Stomach (tissue), 9 donors: Measurements from ENCODE around the gene FBH1. TPM values are rescaled to one million over a fixed set of nuclear protein-coding genes. Genes with fewer than 3 reads are reported as not detected.
A peak's percentile ranks its signal among the peaks of the same experiment; 100 is the strongest.

Experiments
- DNase-seq, 2 donors: peaks; one replicate each; pipeline versions ENCODE4 v3.0.0 to v3.0.0-alpha.2; 2013 to 2019
- H3K27ac ChIP-seq, 5 donors: fragments of 200-600 bp in 4 of 5; sonication (generic) in 4 of 5; one replicate each; pipeline ENCODE4 v1.5.1; 2013 to 2019; ENCODE audit warnings: mild to moderate bottlenecking in 1 of 5, moderate library complexity in 1 of 5
- H3K27me3 ChIP-seq, 3 donors: fragments of 200-600 bp; sonication (generic); one replicate each; pipeline ENCODE4 v1.5.1; 2017 to 2019; ENCODE audit warnings: mixed run types in 1 of 3
- H3K36me3 ChIP-seq, 4 donors: fragments of 200-600 bp; sonication (generic); 1 replicate in 3 of 4; 2 replicates in 1 of 4; pipeline ENCODE4 v1.5.1; 2016 to 2019
- H3K4me1 ChIP-seq, 4 donors: fragments of 200-600 bp; sonication (generic); one replicate each; pipeline ENCODE4 v1.5.1; 2016 to 2019
- H3K4me3 ChIP-seq, 4 donors: fragments of 200-600 bp; sonication (generic) in 3 of 4; one replicate each; pipeline ENCODE4 v1.5.1; 2016 to 2019; ENCODE audit warnings: mild to moderate bottlenecking in 1 of 4
- H3K9me3 ChIP-seq, 4 donors: fragments of 200-600 bp; sonication (generic); one replicate each; pipeline ENCODE4 v1.5.1; 2016 to 2019
- CTCF ChIP-seq, 7 experiments: fragments of 450-650 bp in 4 of 7; fragments of 200-600 bp in 3 of 7; sonication (generic) in 3 of 7; IDR thresholded peaks; one replicate each; pipeline ENCODE4 v1.5.1; 2016 to 2019; ENCODE audit warnings: antibody characterized with exemption in 7 of 7, control low read depth in 2 of 7, mild to moderate bottlenecking in 1 of 7
- EP300 ChIP-seq: sonication (generic); formaldehyde crosslinking; IDR thresholded peaks from one replicate; pipeline ENCODE4 v1.6.1; 2017; ENCODE audit warnings: antibody characterized with exemption
- POLR2A ChIP-seq, 4 donors: fragments of 450-650 bp; IDR thresholded peaks; one replicate each; pipeline ENCODE4 v1.6.1; 2016; ENCODE audit warnings: antibody characterized with exemption in 4 of 4, control low read depth in 2 of 4, mild to moderate bottlenecking in 1 of 4, moderate library complexity in 1 of 4
- POLR2AphosphoS5 ChIP-seq, 3 donors: sonication (generic); formaldehyde crosslinking; IDR thresholded peaks; one replicate each; pipeline ENCODE4 v1.6.1; 2016; ENCODE audit warnings: antibody characterized with exemption in 3 of 3
- WGBS, 5 donors: extraction: QIAGEN DNeasy Blood & Tissue Kit in 3 of 5; methylation state at CpG; one replicate each; pipeline versions ENCODE4 v1.1.5 to v1.1.7; 2013 to 2018; 5-methylcytosine and 5-hydroxymethylcytosine counted together
- intact Hi-C: fragments of 100-400 bp; cut with DNase I; formaldehyde crosslinking; loops from one replicate; pipeline ENCODE4 v1.15.1; 2023; ENCODE audit warnings: low total_unique reads
- polyA plus RNA-seq, 3 donors: library from polyadenylated mRNA; stranded (reverse); fragments of 200-250 nt; gene quantifications; one replicate each; pipeline ENCODE4 v1.2.3, GENCODE V29; 2013
- total RNA-seq, 5 donors: library from RNA; depleted of rRNA; stranded (reverse); fragments of >200 nt; gene quantifications; one replicate each; pipeline versions ENCODE4 v1.1.0 to v1.2.3, GENCODE V29; 2014 to 2016
- donor health status: healthy with polysubstance abuse.
- donor health status: Bipolar disorder and iron deficiency.
- donor health status: healthy.

Gene FBH1
- total and polyA plus RNA-seq, 8 donors: 38.4 to 192 (median 53.3) TPM

DNA sequence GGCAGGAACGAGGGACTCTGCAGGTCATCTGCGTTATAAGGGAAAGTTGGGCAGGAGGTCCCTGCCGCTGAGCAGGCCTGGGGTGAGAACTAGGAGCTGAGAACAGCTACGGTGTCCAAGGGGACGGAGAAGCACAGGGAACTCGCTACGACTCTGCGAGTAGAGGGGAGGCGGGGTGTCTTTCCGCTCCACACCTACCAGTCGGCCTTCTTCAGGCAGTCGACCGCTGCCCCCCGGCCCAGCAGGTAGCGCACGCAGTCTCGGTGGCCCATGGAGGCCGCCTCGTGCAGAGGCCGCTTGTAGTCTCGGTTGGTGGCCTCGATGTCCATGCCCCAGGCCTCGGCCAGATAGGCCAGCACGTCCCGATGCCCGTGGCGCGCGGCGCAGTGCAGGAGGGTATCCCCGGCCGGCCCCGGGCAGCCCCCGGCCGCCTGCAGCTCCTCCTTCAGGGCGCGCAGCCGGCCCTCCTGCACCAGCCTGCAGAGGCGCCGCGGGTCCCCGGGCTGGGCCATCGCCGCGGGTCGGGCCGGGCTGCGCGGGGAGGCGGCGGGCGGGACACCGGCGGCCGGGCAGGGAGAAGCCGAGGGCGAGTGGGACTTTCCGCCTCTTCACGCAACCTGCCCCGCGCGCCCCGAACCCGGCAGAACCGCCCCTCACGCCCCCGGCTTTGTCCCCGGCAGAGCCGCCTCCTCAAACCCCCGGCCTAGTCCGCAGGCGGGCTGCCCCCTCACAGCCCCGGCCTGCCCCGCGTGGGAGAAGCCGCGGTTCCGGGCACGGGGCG, 1.0 kb upstream of the FBH1 start:
- Histone ChIP-seq H3K27ac (peak overlapping the region; percentile 86 to 97 (median 88)), H3K9me3 (no peaks in the 10 kb centered on the region), H3K4me3 (peak overlapping the region; percentile 80 to 96 (median 92)), H3K4me1 (peaks cover 45 to 77% (median 64%) of the 10 kb centered on the region in 4 donors), H3K36me3 (peaks cover 4 to 25% (median 19%) of the 10 kb centered on the region in 4 donors), H3K27me3 (no peaks in the 10 kb centered on the region)
- peak; percentile 34 to 67 for DNase-seq
- intact Hi-C loops: no loop called here
- TF ChIP-seq CTCF (IDR thresholded peaks at IDR 0.05) (no peak), POLR2A (IDR thresholded peaks at IDR 0.05) (no peak), EP300 (no peak), POLR2AphosphoS5 (IDR thresholded peaks at IDR 0.05) (no peak)
- WGBS, 5 donors: 0 to 1% (median 1%) methylated on average over 36 to 80 of the region's 80 CpGs

DNA sequence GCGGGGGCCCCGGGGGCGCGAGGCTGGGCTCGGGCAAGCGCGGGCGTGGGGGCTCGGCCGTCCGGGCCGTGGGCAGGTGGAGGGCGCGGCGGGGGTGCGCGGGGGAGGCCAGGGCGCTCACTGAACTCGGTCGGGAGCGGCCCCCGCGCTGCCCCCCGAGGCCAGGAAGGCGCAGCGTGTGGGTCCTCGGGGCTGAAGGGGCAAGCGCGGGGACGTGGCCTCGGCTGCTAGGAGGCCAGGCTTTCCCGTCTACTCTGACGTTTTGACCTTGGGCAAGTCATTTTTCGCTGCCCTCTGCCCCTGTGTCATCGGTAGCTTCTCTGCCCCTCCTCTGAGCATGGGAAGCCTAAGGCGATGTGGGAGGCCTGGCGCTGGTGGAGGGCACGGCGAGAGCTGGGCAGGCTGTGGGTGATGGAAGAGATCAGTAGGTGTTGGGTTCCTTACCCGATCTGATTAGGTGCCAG, 441 bp downstream of the FBH1 start:
- peak in 1 of 2 donors; percentile 60 for DNase-seq
- peak overlapping the region; percentile 80 to 96 (median 92) for H3K4me3 ChIP-seq
- no peak for TF ChIP-seq EP300
- TF ChIP-seq CTCF (IDR thresholded peaks at IDR 0.05): no peak
- H3K9me3 ChIP-seq: no peaks in the 10 kb centered on the region
- H3K36me3 ChIP-seq: peaks cover 0 to 26% (median 21%) of the 10 kb centered on the region in 4 donors
- intact Hi-C loops: no loop called here
- whole genome bisulfite sequencing, 5 donors: 0 to 1% (median 0%) methylated on average over 6 to 40 of the region's 40 CpGs
- H3K27ac ChIP-seq: peak overlapping the region; percentile 86 to 97 (median 90)
- no peaks in the 10 kb centered on the region for H3K27me3 ChIP-seq
- peaks cover 42 to 72% (median 63%) of the 10 kb centered on the region in 4 donors for H3K4me1 ChIP-seq

DNA sequence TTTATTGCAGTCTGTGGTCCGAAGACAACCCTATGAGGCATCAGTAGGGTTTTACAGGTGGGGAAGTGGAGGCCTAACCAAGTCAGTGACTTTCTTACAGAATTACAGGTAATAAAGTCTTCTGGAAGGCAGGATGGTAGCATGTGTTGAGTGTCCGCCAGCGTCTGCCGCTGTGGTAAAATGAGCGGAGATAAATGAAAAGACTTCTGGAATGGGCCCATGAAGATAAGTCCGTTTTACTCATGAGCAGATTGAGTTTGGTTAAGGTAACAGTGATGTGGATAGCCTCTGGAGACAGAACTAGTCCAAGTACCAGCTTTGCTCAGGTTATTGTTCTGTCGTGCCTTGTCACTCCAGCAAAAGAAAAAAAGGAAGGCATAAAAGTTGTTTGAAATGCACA, 966 bp downstream of the FBH1 start:
- no peak for TF ChIP-seq EP300
- no peak for TF ChIP-seq CTCF (IDR thresholded peaks at IDR 0.05)
- TF ChIP-seq POLR2AphosphoS5 (IDR thresholded peaks at IDR 0.05): no peak
- no peak for TF ChIP-seq POLR2A (IDR thresholded peaks at IDR 0.05)
- Histone ChIP-seq H3K9me3 (no peaks in the 10 kb centered on the region), H3K4me3 (peak overlapping the region; percentile 80 to 96 (median 92)), H3K36me3 (peaks cover 0 to 26% (median 24%) of the 10 kb centered on the region in 4 donors), H3K27ac (peak overlapping the region; percentile 86 to 97 (median 90)), H3K27me3 (no peaks in the 10 kb centered on the region), H3K4me1 (peaks cover 40 to 69% (median 61%) of the 10 kb centered on the region in 4 donors)
- WGBS, 5 donors: 24 to 41% (median 30%) methylated on average over 7 of the region's 7 CpGs
- intact Hi-C loops: no loop called here
- DNase-seq: no peak

GRCh38 chr10:5892007-5892406, 2.0 kb downstream of the FBH1 start:
- Histone ChIP-seq H3K4me3 (peak overlapping the region in 1 of 4 donors; percentile 96), H3K9me3 (no peaks in the 10 kb centered on the region), H3K36me3 (peaks cover 0 to 28% (median 23%) of the 10 kb centered on the region in 4 donors), H3K4me1 (peaks cover 30 to 59% (median 52%) of the 10 kb centered on the region in 4 donors), H3K27me3 (no peaks in the 10 kb centered on the region), H3K27ac (no peak overlapping the region)
- intact Hi-C loops: no loop called here
- WGBS, 5 donors: 67 to 82% (median 81%) methylated on average over 8 of the region's 8 CpGs
- no peak for TF ChIP-seq POLR2A (IDR thresholded peaks at IDR 0.05)
- TF ChIP-seq EP300: no peak
- TF ChIP-seq CTCF (IDR thresholded peaks at IDR 0.05): no peak
- no peak for TF ChIP-seq POLR2AphosphoS5 (IDR thresholded peaks at IDR 0.05)
- DNase-seq: no peak
